AG10803 (cell line): ENCODE data around the gene MMP13.

Source experiments
- DNase-seq: peaks from one replicate; pipeline ENCODE4 v3.0.0; 2010; ENCODE audit warnings: low read depth
- H3K4me3 ChIP-seq: 2 replicates; pipeline ENCODE4 v1.5.1; 2011; ENCODE audit warnings: mild to moderate bottlenecking, low read length, control low read depth
- CTCF ChIP-seq: conservative IDR thresholded peaks from 2 replicates; pipeline ENCODE4 v1.5.1; 2011; ENCODE audit warnings: mild to moderate bottlenecking, low read length, control low read depth, inconsistent platforms

Gene MMP13

DNA sequence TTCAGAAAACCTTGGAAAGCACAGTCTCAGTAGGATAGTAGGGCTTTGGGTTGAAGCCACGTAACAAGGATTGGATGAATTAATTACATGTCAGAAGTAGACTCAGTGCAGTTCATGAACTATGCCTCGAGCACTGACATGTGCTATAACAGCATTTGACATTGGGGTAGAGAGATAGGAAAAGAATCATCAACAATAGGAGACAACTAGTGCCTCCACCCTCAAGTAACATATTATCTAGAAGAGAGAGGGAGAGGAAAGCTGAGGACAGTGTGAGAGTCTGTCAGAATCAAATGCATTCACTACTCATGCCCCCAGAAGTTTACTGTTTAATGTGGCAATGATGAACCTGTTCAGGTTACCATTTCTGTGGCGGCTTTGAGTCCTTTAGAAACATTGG lies 26.4 kb downstream of the MMP13 start:
- no peak for TF ChIP-seq CTCF
- DNase-seq = no peak
- H3K4me3 ChIP-seq = no peak overlapping the region

DNA sequence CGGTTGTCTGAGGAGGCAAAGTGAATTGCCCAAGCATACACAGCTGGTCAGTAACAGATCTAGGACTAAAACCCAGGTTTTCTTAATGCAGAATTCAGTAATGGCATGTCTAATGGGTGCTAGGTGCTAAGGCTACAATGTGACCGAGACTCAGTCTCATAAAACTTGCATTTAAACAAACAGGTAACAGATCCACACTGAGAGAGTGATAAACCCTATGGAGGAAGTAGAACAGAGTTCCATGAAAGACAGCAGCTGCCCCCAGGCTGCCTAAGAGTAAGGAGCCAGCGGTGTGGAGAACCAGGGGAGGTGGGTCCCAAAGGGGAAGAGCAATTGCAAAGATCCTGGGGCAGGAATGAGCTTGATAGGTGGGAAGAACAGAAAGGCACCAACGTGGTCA lies 27.3 kb downstream of the MMP13 start:
- no peak overlapping the region for H3K4me3 ChIP-seq
- DNase-seq = no peak
- TF ChIP-seq CTCF = no peak

DNA sequence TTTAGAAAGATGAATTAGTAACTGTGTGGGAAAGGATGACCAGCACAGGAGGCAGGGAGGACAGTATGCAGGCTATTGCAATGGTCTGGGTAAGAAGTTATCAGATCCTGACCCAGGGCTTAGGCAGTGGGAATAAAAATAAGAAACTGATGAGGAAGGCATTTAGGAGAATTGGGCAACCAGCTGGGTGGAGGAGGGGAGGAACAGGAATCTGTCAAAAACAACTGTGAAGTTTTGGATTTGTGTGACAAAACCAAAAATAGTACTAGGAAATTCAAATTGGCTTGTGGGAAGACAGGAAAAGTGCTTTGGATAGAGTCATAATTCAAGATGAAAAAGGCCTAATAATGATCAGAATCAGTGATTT lies 27.9 kb downstream of the MMP13 start:
- no peak for DNase-seq
- TF ChIP-seq CTCF = no peak
- H3K4me3 ChIP-seq = no peak overlapping the region

- DNase-seq = no peak
- no peak overlapping the region for H3K4me3 ChIP-seq
- TF ChIP-seq CTCF = no peak
Observed at GRCh38 chr11:102926961-102927623, 28.4 kb downstream of the MMP13 start.

DNA sequence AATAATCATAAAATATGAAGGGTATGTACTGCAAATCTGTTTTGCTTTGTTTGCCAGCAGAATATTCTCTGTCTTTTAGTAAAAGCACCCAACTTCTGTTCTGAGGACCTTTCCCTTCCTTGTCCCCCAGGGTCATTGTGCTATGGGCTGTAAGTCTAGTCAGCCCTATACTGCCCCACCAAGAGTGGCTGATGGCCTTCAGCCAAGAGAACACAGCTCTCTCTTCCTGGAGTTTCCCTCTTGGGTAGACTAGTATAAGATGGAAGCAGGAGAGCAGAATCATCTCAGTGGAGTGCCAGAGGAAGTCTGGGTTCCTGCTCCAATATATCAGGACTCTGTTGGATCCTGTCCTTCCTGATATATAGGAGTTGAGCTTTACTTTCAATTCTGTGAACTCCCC lies 29.0 kb downstream of the MMP13 start:
- no peak for DNase-seq
- H3K4me3 ChIP-seq = no peak overlapping the region
- TF ChIP-seq CTCF = no peak

DNA sequence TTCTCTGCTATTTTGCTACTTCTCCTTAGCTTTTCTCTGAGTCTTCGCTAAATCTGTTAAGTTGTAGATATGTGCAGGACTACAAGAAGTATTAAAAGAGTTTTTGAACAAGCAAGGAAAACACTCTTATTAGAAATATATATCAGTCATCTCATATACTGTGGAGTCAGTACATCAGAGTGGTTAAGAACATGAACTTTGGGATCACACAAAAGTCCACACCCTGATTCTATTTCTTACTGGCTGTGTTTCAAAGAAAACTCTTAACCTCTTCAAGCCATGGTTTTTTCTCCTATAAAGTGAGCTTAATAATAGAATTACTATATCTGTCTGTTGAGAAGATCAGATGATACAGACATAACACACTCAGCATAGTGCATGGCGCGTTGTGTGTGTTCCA lies 29.5 kb downstream of the MMP13 start:
- no peak for TF ChIP-seq CTCF
- no peak for DNase-seq
- no peak overlapping the region for H3K4me3 ChIP-seq

DNA sequence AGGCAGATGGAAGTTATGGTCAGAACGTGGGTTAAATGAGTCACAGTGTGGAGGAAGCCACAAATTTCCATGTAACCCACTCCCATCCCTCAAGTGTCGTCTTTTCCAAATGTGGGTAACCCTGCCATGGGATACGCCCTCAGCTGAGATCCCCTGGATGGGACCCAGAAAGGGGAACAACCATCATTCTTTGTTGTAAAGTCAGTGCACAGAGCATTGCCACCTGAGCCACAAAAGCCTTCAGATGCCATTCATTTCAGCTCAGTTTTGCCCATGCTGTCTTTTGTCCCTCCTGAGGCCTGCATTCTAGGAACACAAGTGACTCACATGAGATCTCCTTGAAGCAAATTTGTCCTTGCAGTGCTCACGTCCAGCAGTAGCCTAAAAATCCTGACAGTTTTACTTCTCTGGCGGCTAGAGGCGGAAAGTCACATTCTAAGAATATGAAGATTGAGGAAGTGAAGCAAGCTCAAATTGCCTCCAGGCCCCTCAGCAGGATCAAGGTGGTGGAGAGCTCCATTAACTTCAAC lies 30.6 kb downstream of the MMP13 start:
- no peak overlapping the region for H3K4me3 ChIP-seq
- DNase-seq = no peak
- TF ChIP-seq CTCF = no peak
